Skin epidermis (tissue), 12 donors: ENCODE data around the gene GRIK3.

Source experiments
- H3K27ac ChIP-seq, 21 experiments: fragments of 200-600 bp; sonication (generic) in 11 of 21; one replicate each; pipeline ENCODE4 v1.5.0; 2020; ENCODE audit warnings: mild to moderate bottlenecking in 3 of 21, inconsistent platforms in 2 of 21, moderate library complexity in 2 of 21
- H3K4me3 ChIP-seq, 7 experiments: fragments of 200-600 bp; sonication (generic) in 2 of 7; one replicate each; pipeline ENCODE4 v1.5.0; 2020; ENCODE audit warnings: inconsistent platforms in 2 of 7, mild to moderate bottlenecking in 2 of 7, moderate library complexity in 1 of 7

GRIK3 gene

GRCh38 chr1:36885540-36886357 is 148.6 kb downstream of the GRIK3 start:
- H3K27ac ChIP-seq, result no peak overlapping the region
- H3K4me3 ChIP-seq, result no peak overlapping the region

- no peak overlapping the region for H3K27ac ChIP-seq
- H3K4me3 ChIP-seq, result no peak overlapping the region
Measured at GRCh38 chr1:36884801-36885200, 149.5 kb downstream of the GRIK3 start.

GRCh38 chr1:36884029-36884701 is 150.2 kb downstream of the GRIK3 start:
- Histone ChIP-seq H3K4me3 (no peak overlapping the region), H3K27ac (no peak overlapping the region)

GRCh38 chr1:36883315-36883949 is 150.9 kb downstream of the GRIK3 start:
- no peak overlapping the region for H3K27ac ChIP-seq

GRCh38 chr1:36882536-36883285 is 151.6 kb downstream of the GRIK3 start:
- H3K4me3 ChIP-seq, result no peak overlapping the region
- no peak overlapping the region for H3K27ac ChIP-seq

More at GRCh38 chr1:36883315-36883949, 150.9 kb downstream of the GRIK3 start:
- no peak overlapping the region for H3K4me3 ChIP-seq

- Histone ChIP-seq H3K27ac (no peak overlapping the region), H3K4me3 (no peak overlapping the region)
Measured at GRCh38 chr1:36881541-36881940, 152.8 kb downstream of the GRIK3 start.

GRCh38 chr1:36881068-36881405 is 153.3 kb downstream of the GRIK3 start:
- Histone ChIP-seq H3K4me3 (no peak overlapping the region), H3K27ac (no peak overlapping the region)

- Histone ChIP-seq H3K4me3 (no peak overlapping the region), H3K27ac (no peak overlapping the region)
Measured at GRCh38 chr1:36880155-36881067, 153.9 kb downstream of the GRIK3 start.

- Histone ChIP-seq H3K27ac (no peak overlapping the region), H3K4me3 (no peak overlapping the region)
Measured at GRCh38 chr1:36879613-36880012, 154.7 kb downstream of the GRIK3 start.

GRCh38 chr1:36876990-36877389 is 157.3 kb downstream of the GRIK3 start:
- no peak overlapping the region for H3K27ac ChIP-seq
- H3K4me3 ChIP-seq, result no peak overlapping the region

- Histone ChIP-seq H3K4me3 (no peak overlapping the region), H3K27ac (no peak overlapping the region)
Measured at GRCh38 chr1:36874271-36875060, 159.8 kb downstream of the GRIK3 start.

- no peak overlapping the region for H3K27ac ChIP-seq
- H3K4me3 ChIP-seq, result no peak overlapping the region
Measured at GRCh38 chr1:36872858-36873257, 161.5 kb downstream of the GRIK3 start.

GRCh38 chr1:36872126-36872754 is 162.1 kb downstream of the GRIK3 start:
- no peak overlapping the region for H3K27ac ChIP-seq

GRCh38 chr1:36871146-36871971 is 163.0 kb downstream of the GRIK3 start:
- no peak overlapping the region for H3K27ac ChIP-seq
- H3K4me3 ChIP-seq, result no peak overlapping the region

More at GRCh38 chr1:36872126-36872754, 162.1 kb downstream of the GRIK3 start:
- no peak overlapping the region for H3K4me3 ChIP-seq

GRCh38 chr1:36869826-36870225 is 164.5 kb downstream of the GRIK3 start:
- H3K27ac ChIP-seq, result no peak overlapping the region
- no peak overlapping the region for H3K4me3 ChIP-seq

GRCh38 chr1:36869054-36869453 is 165.3 kb downstream of the GRIK3 start:
- H3K4me3 ChIP-seq, result no peak overlapping the region
- H3K27ac ChIP-seq, result no peak overlapping the region

GRCh38 chr1:36867575-36867974 is 166.7 kb downstream of the GRIK3 start:
- H3K4me3 ChIP-seq, result no peak overlapping the region
- no peak overlapping the region for H3K27ac ChIP-seq
